GM12878 (cell line): ENCODE measurements around the gene EP400. TPM values are rescaled to one million over a fixed set of nuclear protein-coding genes. Genes with fewer than 3 reads are reported as not detected.

Source experiments
- ATAC-seq: fragments of 200-7000 bp; cut with Tn5 transposase; 3 replicates; pipeline ENCODE4 v1.9.1; 2020; ENCODE audit warnings: mild to moderate bottlenecking, moderate library complexity
- BruUV-seq: library from RNA; stranded (reverse); fragments of 400-500 nt; replicated peaks from 2 replicates; lab custom pipeline; 2021; lab: Mats Ljungman, UMichigan
- CTCF ChIA-PET: fragments of 300-600 bp; sonication (Branson Sonifier 250); formaldehyde crosslinking; extraction: SDS; loops from one replicate; lab custom pipeline; 2021; ENCODE audit warnings: inconsistent platforms; lab: Yijun Ruan, JAX
- POLR2A ChIA-PET: fragments of 350-600 bp; formaldehyde crosslinking; extraction: SDS; loops from one replicate; lab custom pipeline; 2021; ENCODE audit warnings: inconsistent platforms; lab: Charles Lee
- RAD21 ChIA-PET: fragments of 300-600 bp; sonication (Branson Sonifier 250); formaldehyde crosslinking; loops from one replicate; lab custom pipeline; 2023; ENCODE audit warnings: antibody characterized with exemption; ENCODE audit not compliant: unreplicated experiment; lab: Charles Lee
- SMC1A ChIA-PET: fragments of 300-600 bp; sonication (Branson Sonifier 250); formaldehyde crosslinking; loops from one replicate; lab custom pipeline; 2023; ENCODE audit not compliant: unreplicated experiment, uncharacterized antibody; lab: Charles Lee
- DNase-seq: peaks from one replicate; pipeline ENCODE4 v3.0.0-alpha.2; 2011; ENCODE audit warnings: low read depth, low spot score
- FAIRE-seq: peaks from 3 replicates; lab custom pipeline; 2011; peaks lifted over from hg19 to GRCh38; lab: Jason Lieb, UNC
- H2AFZ ChIP-seq: 2 replicates; pipeline ENCODE4 v1.6.0; 2011; ENCODE audit warnings: low read depth, low read length, control low read depth; ENCODE audit not compliant: control insufficient read depth
- H3K27ac ChIP-seq: 2 replicates; pipeline ENCODE4 v1.5.1; 2011; ENCODE audit warnings: control low read depth; ENCODE audit not compliant: control insufficient read depth, insufficient read depth
- H3K27me3 ChIP-seq, 2 experiments: replicated peaks in 1 of 2; 2 replicates each; pipeline versions ENCODE4 v1.6.0 to v1.6.1; 2011; ENCODE audit warnings: low read length in 1 of 2; ENCODE audit not compliant: control insufficient read depth in 2 of 2, insufficient read depth in 2 of 2
- H3K36me3 ChIP-seq, 2 experiments: 2 replicates each; pipeline ENCODE4 v1.5.1; 2011; ENCODE audit warnings: low read length in 1 of 2; ENCODE audit not compliant: control insufficient read depth in 2 of 2, insufficient read depth in 2 of 2
- H3K4me1 ChIP-seq: 2 replicates; pipeline ENCODE4 v1.6.1; 2011; ENCODE audit warnings: mild to moderate bottlenecking, low read length, moderate library complexity, mixed read lengths; ENCODE audit not compliant: control insufficient read depth, insufficient read depth
- H3K4me2 ChIP-seq: 2 replicates; pipeline ENCODE4 v1.6.0; 2011; ENCODE audit warnings: control low read depth; ENCODE audit not compliant: control insufficient read depth, insufficient read depth
- H3K4me3 ChIP-seq: fragments of 200-600 bp; sonication (generic); 2 replicates; pipeline ENCODE4 v1.5.1; 2016
- H3K79me2 ChIP-seq: 2 replicates; pipeline ENCODE4 v1.6.0; 2011; ENCODE audit warnings: low read length; ENCODE audit not compliant: control insufficient read depth, insufficient read depth
- H3K9ac ChIP-seq: 2 replicates; pipeline ENCODE4 v1.8.0; 2011; ENCODE audit warnings: low read length, control low read depth, mixed read lengths; ENCODE audit not compliant: control insufficient read depth, insufficient read depth
- H3K9me3 ChIP-seq: replicated peaks from 3 replicates; pipeline ENCODE4 v1.5.1; 2011; ENCODE audit warnings: mild to moderate bottlenecking, low read length; ENCODE audit not compliant: control insufficient read depth, insufficient read depth
- H4K20me1 ChIP-seq: 2 replicates; pipeline ENCODE4 v1.6.0; 2011; ENCODE audit not compliant: control insufficient read depth, insufficient read depth
- POU2F2 ChIP-seq: IDR thresholded peaks from 3 replicates; pipeline ENCODE4 v1.6.1; 2011; ENCODE audit warnings: low read depth, mild to moderate bottlenecking, low read length, borderline replicate concordance
- SREBF2 ChIP-seq: IDR thresholded peaks from 2 replicates; pipeline ENCODE4 v1.6.1; 2012; ENCODE audit warnings: mild to moderate bottlenecking, low read length
- ZNF274 ChIP-seq: IDR thresholded peaks from one replicate; pipeline ENCODE4 v1.8.0; 2011; ENCODE audit not compliant: insufficient read length, insufficient read depth
- WGBS: methylation state at CpG from one replicate; pipeline ENCODE4 v1.1.6; 2016; ENCODE audit warnings: low lambda C conversion rate; ENCODE audit not compliant: insufficient replicate concordance, insufficient coverage; ENCODE audit errors: missing lambda C conversion rate; 5-methylcytosine and 5-hydroxymethylcytosine counted together
- in situ Hi-C: fragments of 300-500 bp; cut with MboI; formaldehyde crosslinking; loops from 9 replicates; pipeline ENCODE4 v1.14.3; 2018; ENCODE audit warnings: mixed read lengths
- intact Hi-C: fragments of 100-400 bp; cut with micrococcal nuclease; formaldehyde crosslinking; loops from one replicate; pipeline ENCODE4 v1.14.2; 2022; ENCODE audit not compliant: unreplicated experiment
- polyA plus RNA-seq, 11 experiments: library from polyadenylated mRNA; depleted of rRNA in 4 of 11; unstranded in 6 of 11; stranded (reverse) in 5 of 11; fragments of >200 nt; fragmentation: Nextera tagmentation in 4 of 11; fragmentation: Illumina TruSeq in 1 of 11; extraction: Ambion mirVana in 4 of 11; extraction: Trizol in 1 of 11; gene quantifications; 1 replicate in 1 of 11; 2 replicates in 10 of 11; pipeline versions ENCODE4 v1.2.1 to v1.2.3, GENCODE V29; 2011 to 2016; ENCODE audit warnings: inconsistent platforms in 2 of 11, missing spikeins in 2 of 11, low read depth in 1 of 11
- total RNA-seq, 4 experiments: library from RNA; depleted of rRNA in 3 of 4; stranded (reverse); fragments of >200 nt in 3 of 4; fragmentation: Illumina TruSeq in 1 of 4; extraction: Trizol in 1 of 4; gene quantifications; 2 replicates each; pipeline versions ENCODE4 v1.2.1 to v1.2.3, GENCODE V29; 2013 to 2021
- TF ChIP-seq, protein P1 (sequence below): IDR thresholded peaks from 2 replicates; pipeline ENCODE4 v1.6.1; 2012; ENCODE audit warnings: low read length, inconsistent platforms
- TF ChIP-seq, protein P2 (sequence below): fragments of 450-650 bp; IDR thresholded peaks from 2 replicates; pipeline ENCODE4 v1.6.1; 2017; ENCODE audit warnings: mild to moderate bottlenecking, moderate library complexity

Gene EP400
- total and polyA plus RNA-seq, 10 of the 15 experiments (the other 5 are each of a cell fraction or from before 2014, with no cell fraction given), result 3.8 to 44.2 (median 8.4) TPM

DNA sequence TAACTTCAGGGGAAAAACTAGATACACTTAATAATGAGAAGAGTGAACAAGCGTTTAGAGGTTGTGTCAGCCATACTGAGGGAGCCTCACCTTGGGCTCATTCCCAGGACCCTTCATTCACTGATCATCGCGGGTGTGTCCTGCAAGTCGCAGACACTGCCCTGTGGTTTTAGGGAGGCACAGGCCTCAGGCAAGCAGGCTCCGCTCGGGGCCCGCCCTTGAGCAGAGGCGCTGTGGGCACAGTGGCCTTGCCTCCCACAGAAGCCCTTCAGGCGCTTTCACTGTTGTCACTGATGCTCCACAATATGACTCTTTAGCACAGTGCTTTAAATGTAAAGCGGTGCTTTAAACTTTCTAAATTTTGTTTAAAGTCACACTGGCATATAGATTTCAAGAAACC lies 127.0 kb downstream of the EP400 start:
- H3K4me2 ChIP-seq, result no peak overlapping the region
- TF ChIP-seq SREBF2, result no peak
- TF ChIP-seq POU2F2, result no peak
- TF ChIP-seq, protein P1, sequence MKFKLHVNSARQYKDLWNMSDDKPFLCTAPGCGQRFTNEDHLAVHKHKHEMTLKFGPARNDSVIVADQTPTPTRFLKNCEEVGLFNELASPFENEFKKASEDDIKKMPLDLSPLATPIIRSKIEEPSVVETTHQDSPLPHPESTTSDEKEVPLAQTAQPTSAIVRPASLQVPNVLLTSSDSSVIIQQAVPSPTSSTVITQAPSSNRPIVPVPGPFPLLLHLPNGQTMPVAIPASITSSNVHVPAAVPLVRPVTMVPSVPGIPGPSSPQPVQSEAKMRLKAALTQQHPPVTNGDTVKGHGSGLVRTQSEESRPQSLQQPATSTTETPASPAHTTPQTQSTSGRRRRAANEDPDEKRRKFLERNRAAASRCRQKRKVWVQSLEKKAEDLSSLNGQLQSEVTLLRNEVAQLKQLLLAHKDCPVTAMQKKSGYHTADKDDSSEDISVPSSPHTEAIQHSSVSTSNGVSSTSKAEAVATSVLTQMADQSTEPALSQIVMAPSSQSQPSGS, result no peak
- no peak for TF ChIP-seq ZNF274
- TF ChIP-seq, protein P2, sequence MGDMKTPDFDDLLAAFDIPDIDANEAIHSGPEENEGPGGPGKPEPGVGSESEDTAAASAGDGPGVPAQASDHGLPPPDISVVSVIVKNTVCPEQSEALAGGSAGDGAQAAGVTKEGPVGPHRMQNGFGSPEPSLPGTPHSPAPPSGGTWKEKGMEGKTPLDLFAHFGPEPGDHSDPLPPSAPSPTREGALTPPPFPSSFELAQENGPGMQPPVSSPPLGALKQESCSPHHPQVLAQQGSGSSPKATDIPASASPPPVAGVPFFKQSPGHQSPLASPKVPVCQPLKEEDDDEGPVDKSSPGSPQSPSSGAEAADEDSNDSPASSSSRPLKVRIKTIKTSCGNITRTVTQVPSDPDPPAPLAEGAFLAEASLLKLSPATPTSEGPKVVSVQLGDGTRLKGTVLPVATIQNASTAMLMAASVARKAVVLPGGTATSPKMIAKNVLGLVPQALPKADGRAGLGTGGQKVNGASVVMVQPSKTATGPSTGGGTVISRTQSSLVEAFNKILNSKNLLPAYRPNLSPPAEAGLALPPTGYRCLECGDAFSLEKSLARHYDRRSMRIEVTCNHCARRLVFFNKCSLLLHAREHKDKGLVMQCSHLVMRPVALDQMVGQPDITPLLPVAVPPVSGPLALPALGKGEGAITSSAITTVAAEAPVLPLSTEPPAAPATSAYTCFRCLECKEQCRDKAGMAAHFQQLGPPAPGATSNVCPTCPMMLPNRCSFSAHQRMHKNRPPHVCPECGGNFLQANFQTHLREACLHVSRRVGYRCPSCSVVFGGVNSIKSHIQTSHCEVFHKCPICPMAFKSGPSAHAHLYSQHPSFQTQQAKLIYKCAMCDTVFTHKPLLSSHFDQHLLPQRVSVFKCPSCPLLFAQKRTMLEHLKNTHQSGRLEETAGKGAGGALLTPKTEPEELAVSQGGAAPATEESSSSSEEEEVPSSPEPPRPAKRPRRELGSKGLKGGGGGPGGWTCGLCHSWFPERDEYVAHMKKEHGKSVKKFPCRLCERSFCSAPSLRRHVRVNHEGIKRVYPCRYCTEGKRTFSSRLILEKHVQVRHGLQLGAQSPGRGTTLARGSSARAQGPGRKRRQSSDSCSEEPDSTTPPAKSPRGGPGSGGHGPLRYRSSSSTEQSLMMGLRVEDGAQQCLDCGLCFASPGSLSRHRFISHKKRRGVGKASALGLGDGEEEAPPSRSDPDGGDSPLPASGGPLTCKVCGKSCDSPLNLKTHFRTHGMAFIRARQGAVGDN, result no peak
- H3K4me1 ChIP-seq, result peaks cover 8% of the 10 kb centered on the region
- FAIRE-seq, result no peak
- intact Hi-C loops, result no loop called here
- no peak overlapping the region for H3K4me3 ChIP-seq
- CTCF ChIA-PET, result no interaction called here
- SMC1A ChIA-PET, result no interaction called here
- no peak overlapping the region for H3K9ac ChIP-seq
- BruUV-seq, result no TSS peak
- POLR2A ChIA-PET, result no interaction called here
- no peaks in the 10 kb centered on the region for H4K20me1 ChIP-seq
- no peak overlapping the region for H2AFZ ChIP-seq
- 92% methylated on average over 10 of the region's 10 CpGs for WGBS
- RAD21 ChIA-PET, result no interaction called here
- no peak for DNase-seq
- H3K9me3 ChIP-seq, result no peaks in the 10 kb centered on the region
- no peak overlapping the region for H3K27ac ChIP-seq
- peaks cover 7 to 13% of the 10 kb centered on the region in 2 experiments for H3K36me3 ChIP-seq
- no peaks in the 10 kb centered on the region for H3K79me2 ChIP-seq
- no peak for ATAC-seq
- no peaks in the 10 kb centered on the region for H3K27me3 ChIP-seq
- in situ Hi-C loops, result no loop called here
